Fibroblast of the aortic adventitia (primary cell): ENCODE data around the gene HAGH. TPM values are rescaled to one million over a fixed set of nuclear protein-coding genes. Genes with fewer than 3 reads are reported as not detected.
A peak's percentile ranks its signal among the peaks of the same experiment; 100 is the strongest.

Experiments
- DNase-seq: peaks from one replicate; pipeline ENCODE4 v3.0.0-alpha.2; 2010; ENCODE audit warnings: low read depth
- H3K4me3 ChIP-seq: 2 replicates; pipeline ENCODE4 v1.5.1; 2011; ENCODE audit warnings: low read depth, mild to moderate bottlenecking, control low read depth, low read length, moderate library complexity
- total RNA-seq: library from RNA; depleted of rRNA; stranded (reverse); fragments of >200 nt; gene quantifications from 2 replicates; pipeline ENCODE4 v1.2.3, GENCODE V29; 2012; ENCODE audit warnings: low replicate concordance
- TF ChIP-seq, protein P1 (sequence below): IDR thresholded peaks from 2 replicates; pipeline ENCODE4 v1.5.1; 2011; ENCODE audit warnings: mild to moderate bottlenecking, low read length, control low read depth, inconsistent platforms; ENCODE audit not compliant: insufficient read depth

Gene HAGH
- total RNA-seq, 1 donor, result 21.9 TPM

DNA sequence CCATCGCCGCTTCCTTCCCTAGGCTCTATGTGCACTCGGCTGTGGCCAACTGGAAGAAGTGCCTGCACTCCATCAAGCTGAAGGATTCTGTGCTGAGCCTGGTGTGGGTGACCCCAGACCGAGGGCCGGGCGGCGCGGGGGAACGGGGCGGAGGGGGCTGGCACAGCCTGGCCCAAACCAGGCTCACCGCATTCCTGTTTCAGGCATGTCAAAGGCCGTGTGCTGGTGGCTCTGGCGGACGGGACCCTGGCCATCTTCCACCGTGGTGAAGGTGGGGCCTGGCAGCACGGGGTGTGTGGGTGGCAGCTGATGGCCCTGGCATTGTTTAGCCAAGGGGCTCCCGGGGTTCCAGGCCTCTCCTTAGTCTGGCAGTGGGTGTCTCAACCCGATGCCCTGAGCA is 59.9 kb downstream of the HAGH start:
- no peak overlapping the region for H3K4me3 ChIP-seq
- DNase-seq, result no peak
- TF ChIP-seq, protein P1, sequence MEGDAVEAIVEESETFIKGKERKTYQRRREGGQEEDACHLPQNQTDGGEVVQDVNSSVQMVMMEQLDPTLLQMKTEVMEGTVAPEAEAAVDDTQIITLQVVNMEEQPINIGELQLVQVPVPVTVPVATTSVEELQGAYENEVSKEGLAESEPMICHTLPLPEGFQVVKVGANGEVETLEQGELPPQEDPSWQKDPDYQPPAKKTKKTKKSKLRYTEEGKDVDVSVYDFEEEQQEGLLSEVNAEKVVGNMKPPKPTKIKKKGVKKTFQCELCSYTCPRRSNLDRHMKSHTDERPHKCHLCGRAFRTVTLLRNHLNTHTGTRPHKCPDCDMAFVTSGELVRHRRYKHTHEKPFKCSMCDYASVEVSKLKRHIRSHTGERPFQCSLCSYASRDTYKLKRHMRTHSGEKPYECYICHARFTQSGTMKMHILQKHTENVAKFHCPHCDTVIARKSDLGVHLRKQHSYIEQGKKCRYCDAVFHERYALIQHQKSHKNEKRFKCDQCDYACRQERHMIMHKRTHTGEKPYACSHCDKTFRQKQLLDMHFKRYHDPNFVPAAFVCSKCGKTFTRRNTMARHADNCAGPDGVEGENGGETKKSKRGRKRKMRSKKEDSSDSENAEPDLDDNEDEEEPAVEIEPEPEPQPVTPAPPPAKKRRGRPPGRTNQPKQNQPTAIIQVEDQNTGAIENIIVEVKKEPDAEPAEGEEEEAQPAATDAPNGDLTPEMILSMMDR, result no peak

DNA sequence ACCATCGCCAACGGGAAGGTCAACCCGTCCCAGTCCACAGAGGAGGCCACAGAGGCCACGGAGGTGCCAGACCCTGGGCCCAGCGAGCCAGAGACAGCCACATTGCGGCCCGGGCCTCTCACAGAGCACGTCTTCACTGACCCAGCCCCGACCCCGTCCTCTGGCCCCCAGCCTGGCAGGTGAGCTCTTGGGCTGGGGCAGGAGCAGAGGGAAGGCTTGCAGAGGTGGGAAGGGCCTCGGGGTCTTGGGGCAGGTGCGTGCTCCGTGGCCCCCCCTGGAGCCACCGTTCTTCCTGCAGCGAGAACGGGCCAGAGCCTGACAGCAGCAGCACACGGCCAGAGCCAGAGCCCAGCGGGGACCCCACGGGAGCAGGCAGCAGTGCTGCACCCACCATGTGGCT is 60.4 kb downstream of the HAGH start:
- H3K4me3 ChIP-seq, result no peak overlapping the region
- DNase-seq, result no peak

DNA sequence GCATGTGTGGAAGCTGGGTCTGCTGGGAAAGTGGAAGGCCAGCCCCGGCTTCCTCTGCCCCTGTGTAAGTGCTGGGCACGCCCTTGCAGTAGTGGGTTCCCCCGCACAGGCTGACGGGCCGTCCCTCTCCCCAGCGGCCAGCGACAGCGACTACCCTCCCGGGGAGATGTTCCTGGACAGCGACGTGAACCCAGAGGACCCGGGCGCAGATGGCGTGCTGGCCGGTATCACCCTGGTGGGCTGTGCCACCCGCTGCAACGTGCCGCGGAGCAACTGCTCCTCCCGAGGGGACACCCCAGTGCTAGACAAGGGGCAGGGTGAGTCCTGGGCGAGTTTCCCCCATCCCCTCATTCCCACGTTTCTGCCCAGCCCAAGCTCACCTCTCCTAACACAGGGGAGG is 60.8 kb downstream of the HAGH start:
- DNase-seq, result no peak
- TF ChIP-seq, protein P1, result no peak
- no peak overlapping the region for H3K4me3 ChIP-seq

More for the DNA sequence above, 60.4 kb downstream of the HAGH start:
- TF ChIP-seq, protein P1, result no peak

DNA sequence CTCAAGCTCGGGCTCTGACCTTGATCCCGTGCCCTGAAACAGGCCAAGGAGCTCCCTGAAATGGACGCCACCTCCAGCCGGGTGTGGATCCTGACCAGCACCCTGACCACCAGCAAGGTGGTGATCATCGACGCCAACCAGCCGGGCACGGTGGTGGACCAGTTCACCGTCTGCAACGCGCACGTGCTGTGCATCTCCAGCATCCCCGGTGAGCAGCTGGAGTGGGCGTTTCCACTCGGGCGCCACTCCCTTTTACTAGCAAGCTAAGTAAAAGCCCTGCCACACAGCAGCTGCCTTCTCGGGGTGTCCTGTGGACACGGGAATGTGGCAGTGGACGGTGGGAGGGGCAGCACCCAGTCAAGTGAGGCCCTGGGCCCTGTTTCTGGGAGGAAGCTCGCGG is 61.7 kb downstream of the HAGH start:
- H3K4me3 ChIP-seq, result no peak overlapping the region
- no peak for DNase-seq
- TF ChIP-seq, protein P1, result no peak

DNA sequence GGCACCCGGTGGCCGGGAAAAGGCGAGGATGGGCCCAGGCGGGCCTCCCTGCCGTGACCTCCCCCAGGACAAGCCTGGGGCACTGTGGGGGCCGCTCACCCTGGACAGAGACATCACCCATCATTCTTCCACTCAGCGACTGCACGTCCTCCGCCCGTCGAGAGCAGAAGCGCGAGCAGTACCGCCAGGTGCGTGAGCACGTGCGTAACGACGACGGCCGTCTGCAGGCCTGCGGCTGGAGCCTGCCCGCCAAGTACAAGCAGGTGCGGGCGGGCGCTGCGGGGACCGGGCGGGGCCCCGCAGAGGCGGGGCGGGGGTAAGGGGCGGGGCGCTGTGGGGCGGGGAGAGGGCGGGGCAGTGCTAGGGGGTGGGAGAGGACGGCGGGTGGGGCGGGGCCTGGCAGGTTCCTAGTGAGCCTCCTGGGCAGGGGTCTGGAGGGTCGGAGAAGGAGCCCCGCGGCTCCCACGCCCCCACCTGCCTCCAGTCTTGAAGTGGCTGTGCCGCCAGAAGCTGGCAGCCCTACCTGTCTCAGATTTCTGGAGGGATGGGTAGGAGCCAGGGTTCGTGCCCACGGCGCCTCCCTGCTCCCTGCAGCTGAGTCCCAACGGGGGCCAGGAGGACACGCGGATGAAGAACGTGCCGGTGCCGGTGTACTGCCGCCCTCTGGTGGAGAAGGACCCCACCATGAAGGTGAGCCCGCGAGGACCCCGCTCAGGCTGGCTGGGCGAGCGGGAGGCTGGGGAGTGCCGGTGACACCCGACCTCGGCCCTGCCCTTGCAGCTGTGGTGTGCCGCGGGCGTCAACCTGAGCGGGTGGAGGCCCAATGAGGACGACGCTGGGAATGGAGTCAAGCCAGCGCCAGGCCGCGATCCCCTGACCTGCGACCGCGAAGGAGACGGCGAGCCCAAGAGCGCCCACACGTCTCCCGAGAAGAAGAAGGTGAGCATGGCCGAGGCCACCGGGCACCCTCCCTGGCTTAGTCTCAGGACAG is 62.8 kb downstream of the HAGH start:
- no peak overlapping the region for H3K4me3 ChIP-seq
- TF ChIP-seq, protein P1, result peak; percentile 20
- DNase-seq, result no peak

DNA sequence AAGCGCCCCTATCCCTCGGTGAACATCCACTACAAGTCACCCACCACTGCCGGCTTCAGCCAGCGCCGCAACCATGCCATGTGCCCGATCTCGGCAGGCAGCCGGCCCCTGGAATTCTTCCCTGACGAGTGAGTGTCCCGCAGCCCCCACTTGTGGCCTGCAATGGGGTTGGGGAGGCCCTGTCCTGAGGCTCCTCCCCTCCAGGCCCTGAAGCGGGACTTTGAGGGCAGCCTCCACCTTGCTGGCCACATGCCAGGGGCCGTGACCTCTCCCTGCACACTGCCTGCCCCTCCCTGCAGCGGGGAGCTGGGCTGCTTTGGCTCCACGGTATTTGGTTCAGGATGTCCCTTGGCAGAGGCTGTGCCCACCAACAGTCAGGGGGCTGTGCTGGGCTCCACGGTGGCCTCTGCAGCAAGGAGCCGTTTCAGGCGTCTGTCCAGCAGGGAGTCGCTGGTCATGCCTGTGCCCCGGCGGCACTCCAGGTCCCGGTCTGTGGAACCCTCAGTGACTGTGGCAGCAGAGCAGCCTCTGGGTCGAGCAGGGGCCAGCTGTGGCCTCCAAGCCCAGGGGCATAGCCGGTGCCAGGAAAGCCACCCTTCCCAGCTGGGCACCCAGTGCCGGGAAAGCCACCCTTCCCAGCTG is 63.6 kb downstream of the HAGH start:
- TF ChIP-seq, protein P1, result no peak
- DNase-seq, result no peak
- no peak overlapping the region for H3K4me3 ChIP-seq
